Stimulated activated CD8-positive, alpha-beta memory T cell treated with anti-CD3 and anti-CD28 coated beads, Interleukin-15, amount 100 ng/mL, for 4 hours (primary cell): ENCODE measurements around the gene SH3BP5.

Experiments
- DNase-seq, 2 donors: peaks; one replicate each; pipeline ENCODE4 v3.0.0-alpha.2; 2020; ENCODE audit warnings: low read depth in 2 of 2

The SH3BP5 gene

DNA sequence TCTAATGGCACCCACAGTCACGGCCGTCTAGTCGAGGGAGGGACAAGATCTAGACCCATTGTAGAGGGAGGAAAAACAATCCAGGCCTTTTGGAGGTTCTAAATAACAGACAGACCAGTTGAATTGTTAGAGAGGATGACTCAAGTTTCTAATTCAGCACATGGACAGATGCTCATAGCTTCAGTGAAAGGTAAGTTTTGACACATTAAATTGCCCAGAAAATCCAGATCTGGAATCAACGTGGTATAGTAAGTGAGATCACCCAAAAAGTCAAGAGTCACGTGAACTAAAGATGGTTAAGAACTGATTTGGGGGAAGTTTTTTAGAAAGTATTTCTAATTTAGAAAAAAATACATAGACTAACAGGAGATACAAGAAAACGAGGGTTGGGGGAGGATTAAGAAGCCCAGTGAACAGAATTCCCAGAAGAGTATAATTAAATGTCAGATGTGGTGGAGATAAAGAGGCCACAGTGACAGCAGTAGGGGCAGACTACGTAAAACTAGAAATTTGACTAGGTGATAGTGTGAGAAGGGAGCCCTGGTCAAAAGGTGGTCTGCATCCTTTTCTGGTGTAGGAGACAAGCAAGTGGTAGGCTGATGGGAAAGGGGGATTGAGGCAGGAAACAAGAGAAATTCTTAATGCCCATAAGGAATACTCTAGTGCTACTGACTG lies 79.2 kb downstream of the SH3BP5 start:
- no peak for DNase-seq

DNA sequence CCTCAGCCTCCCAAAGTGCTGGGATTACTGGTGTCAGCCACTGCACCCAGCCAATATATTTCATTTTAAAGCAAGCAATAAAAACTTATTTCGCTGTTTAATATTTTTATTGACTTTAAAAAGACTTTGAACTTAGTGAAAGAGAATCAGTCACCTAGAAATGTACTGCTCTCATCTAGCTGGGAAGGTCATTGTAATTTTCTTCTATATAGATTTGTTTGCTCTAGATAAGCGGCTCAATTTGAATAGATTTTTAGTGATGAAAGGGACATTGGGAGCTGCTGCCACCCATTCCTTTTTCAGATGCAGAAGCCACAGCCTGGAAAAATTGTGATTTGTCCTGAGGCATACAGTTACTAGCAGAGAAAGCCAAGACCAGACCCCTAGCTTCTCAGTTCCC lies 86.2 kb downstream of the SH3BP5 start:
- DNase-seq, result no peak

DNA sequence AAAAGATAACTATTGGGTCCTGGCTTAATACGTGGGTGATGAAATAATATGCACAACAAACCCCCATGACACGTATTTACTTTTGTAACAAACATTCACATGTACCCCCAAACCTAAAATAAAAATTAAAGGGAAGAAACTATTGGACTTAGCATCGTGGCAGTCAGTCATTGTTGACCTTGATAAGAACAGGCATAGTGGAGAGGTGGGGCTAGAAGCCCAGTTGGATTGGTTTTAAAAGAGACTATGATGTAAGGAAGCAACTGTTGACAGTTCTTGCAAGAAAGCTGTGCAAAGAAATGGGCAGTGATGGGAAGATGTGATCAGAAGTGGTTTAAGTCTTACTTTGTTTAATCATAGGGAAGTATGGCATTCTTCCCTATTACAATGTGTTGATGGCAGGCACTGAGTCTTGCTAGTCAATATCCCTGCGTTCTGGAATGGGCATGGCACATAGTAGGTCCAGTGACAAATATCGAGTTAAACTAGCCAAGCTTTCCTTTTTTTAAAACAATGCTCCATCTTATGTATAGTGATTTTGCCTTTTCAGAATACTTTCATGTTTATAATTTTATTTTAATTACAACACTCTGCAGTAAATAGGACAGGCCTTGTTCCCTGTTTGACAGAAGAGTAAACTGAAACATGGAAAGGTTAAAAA lies 88.4 kb downstream of the SH3BP5 start:
- DNase-seq, result no peak

DNA sequence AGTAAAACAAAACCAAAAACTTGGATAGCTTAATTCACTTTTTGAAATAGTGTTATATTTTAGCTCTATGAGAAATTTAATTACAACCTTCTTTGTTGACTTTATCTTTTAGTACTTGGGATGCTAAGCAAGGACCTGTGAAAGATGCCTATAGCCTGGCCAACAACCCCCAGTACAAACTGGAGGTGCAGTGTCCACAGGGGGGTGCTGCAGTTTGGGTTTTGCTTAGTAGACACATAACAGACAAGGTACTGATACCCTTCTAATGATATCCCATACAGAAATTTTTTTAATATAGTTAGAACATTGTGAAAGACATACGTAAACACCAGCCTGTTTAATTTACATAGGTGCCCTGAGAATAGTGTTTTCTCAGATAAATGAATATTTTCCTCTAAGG lies 91.0 kb downstream of the SH3BP5 start:
- DNase-seq, result peak in 1 of 2 donors; percentile 30

DNA sequence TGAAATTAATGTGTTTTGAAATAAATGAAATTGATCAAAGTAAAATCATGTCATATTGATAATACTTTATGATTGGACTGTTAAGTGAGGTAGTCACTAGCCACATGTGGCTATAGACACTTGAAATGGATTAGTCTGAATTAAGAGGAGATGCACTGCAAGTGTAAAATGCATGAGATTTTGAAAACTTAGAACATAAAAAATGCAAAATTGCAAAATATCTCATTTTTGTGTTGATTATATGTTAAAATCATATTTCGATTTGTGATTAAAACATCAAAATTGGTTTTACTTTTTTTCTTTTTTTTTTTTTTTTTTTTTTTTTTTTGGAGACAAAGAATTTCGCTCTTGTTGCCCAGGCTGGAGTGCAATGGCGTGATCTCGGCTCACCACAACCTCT lies 103.1 kb downstream of the SH3BP5 start:
- no peak for DNase-seq

DNA sequence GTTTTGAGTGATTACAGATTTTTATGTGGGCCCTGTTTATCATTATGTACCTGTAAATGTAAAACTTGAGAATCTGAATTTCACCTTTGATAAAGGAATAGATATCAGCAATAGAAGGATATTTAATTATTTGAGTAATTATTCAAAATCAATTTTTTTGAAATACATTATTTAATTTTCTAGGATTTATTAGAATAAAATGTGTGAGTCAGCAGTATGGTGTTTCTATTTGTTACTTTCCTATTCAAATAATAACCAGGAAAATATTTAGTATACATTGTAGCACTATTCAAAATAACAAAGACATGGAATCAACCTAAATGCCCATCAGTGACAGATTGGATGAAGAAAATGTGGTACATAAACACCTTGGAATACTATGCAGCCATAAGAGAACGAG lies 104.2 kb downstream of the SH3BP5 start:
- DNase-seq, result no peak

DNA sequence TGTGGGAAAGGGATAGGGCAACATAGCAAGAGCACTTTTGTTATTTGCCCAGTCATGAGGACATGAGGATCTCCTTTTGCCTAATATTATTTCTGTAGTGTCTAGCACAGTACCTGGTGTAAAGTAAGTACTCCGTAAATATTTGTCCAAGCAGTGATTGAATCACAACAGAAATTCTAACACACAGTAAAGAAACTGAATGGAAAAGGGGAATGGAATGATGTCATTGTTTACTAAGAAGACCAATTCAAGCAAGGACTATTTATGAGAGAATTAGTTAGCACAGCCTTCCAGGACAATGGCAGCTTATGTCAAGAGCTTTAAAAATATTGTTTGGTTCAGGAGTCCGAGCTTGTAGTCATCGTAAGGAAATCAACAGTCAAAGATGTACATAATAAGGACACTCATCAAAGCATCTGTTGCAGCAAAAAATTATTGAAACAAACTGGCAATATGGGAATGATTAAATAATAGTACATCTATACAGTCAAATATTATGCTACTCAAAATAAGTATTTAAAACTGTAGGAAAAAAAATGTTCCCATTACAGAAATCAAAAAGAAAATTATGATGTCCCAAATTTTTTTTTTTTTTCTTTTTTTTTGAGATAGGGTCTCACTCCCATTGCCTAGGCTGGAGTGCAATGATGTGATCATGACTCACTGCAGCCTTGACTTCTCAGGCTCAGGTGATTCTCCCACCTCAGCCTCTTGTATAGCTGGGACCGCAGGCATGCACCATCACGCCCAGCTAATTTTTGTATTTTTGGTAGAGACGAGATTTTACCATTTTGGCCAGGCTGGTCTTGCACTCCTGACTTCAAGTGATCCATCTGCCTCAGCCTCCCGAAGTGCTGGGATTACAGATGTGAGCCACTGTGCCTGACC lies 108.5 kb downstream of the SH3BP5 start:
- DNase-seq, result no peak

DNA sequence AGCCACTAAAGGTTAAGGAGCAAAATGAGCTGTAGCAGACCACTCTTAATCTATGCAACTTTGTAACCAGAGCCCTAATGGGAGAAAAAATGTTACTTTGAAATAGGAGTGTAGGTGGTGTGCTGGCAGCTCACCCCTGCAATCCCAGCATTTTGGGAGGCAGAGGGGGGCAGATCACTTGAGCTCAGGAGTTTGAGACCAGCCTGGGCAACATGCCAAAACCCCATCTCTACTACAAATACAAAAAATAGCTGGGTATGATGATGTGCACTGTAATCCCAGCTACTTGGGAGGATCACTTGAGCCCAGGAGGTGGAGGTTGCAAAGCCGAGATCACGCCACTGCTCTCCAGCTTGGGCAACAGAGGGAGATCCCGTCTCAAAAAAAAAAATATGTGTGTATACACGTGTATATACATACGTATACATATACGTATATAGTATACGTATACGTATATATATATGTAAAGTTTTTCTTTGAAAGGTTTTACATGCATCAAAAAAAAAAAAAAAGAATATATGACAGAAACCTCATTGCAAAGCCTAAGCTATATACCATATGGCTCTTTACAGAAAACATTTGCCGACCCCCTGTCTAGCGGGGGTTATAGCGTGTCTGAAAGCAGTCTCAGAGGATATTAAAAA lies 110.7 kb downstream of the SH3BP5 start:
- no peak for DNase-seq

DNA sequence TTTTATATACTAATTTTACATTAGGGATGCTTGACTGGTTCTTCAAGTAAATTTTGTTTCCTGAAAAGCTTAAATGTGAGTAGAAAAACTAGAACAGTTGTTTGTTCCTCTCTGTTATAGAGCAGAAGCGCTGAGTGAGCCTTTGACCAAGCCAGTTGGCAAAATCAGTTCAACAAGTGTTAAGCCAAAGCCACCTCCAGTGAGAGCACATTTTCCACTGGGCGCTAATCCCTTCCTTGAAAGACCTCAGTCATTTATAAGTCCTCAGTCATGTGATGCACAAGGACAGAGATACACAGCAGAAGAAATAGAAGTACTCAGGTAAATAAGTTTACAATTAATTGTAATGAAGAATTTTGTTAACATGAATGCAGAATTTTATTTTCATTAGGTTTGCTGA lies 111.7 kb downstream of the SH3BP5 start:
- DNase-seq, result no peak

DNA sequence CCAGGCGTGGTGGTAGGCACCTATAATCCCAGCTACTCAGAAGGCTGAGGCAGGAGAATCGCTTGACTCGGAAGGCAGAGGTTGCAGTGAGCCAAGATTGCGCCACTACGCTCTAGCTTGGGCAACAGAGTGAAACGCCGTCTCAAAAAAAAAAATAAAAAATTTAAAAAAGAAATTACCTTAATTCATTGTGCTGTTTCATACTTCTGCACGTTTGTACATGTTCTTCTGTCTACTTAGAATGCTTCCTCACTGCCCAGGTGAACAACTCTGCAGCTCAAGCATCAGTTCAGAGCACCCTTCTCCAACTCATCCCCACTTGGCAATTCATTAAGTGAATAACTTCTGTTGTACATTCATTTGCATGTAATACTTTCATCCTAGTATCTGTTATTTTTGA lies 112.3 kb downstream of the SH3BP5 start:
- no peak for DNase-seq

DNA sequence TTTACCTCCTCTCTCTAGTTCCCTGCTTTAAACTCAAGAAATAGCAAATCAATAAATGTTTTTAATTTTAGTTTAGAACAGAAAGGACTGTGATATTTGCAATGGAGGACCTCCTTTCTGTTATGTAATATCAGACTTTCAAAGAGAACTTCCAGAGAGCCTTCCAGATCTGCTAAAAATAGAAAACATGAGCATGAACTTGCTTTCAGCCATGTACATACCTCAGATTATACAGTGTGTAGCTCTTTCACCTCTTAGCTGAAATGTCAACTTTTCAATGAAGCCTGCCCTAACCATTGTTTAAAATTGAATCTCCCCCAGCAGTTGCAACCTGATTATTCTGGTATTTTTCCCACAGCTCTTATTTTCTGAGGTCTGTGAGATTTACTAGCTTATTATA lies 113.7 kb downstream of the SH3BP5 start:
- DNase-seq, result no peak

DNA sequence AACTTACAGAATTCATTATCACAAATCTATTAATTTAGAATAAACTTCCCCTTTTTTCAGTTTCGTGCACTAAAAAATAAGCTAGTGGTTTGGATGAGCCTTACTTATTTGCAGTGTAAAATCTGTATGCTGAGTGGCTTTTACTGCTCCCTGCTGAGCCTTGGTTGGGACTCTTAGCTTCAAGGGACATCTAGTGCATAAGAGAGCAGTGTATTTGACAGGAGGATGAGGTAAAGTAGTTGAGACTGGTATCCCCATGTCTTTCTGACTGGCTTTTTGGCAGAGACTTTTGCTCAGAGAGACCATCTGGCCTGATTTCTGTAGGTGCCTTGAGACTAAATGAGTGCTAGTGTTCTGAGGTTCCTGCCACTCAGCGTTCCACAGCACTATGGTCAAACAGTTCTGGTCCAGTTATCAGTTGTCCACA lies 114.5 kb downstream of the SH3BP5 start:
- DNase-seq, result no peak

DNA sequence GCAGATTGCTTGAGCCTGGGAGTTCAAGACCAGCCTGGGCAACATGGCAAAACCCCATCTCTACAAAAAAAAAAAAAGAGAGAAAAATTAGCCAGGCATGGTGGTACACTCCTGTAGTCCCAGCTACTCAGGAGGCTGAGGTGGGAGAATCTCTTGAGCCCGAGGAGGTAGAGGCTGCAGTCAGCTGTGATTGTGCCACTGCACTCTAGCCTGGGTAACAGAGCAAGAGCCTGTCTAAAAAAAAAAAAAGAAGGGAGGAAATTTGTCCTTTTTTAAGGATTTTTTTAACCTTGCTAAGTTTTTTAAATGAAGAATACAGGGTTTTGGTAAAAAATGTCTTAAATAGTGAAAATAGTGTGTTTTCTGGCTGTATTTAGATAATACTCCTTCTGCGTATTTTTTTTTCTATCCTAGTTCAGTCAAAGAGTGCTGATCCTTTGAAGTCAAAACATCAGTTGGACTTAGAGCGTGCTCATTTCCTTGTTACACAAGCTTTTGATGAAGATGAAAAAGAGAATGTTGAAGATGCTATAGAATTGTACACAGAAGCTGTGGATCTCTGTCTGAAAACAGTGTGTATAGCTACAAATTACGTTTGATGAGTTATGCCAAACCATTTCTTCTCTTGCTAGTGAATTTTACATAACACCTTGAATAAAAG lies 115.2 kb downstream of the SH3BP5 start:
- DNase-seq, result no peak

DNA sequence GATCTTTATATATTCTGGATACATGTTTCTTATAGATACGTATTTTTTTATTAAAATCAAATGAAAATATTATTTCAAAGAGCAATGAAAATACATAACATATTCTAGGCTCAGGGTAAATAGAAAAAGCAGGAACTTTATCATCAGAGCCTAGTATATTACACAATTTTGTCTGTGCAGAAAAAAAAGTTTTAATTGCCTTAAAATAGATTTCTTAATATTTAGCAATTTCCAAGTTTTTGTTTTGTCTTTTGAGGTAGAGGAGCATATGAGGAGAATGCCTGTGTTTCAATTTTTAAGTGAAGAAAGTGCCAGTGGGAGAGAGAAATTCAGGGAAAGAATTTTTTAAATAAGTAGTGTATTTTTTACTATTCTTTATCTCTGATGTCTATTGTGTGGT lies 115.9 kb downstream of the SH3BP5 start:
- DNase-seq, result no peak

DNA sequence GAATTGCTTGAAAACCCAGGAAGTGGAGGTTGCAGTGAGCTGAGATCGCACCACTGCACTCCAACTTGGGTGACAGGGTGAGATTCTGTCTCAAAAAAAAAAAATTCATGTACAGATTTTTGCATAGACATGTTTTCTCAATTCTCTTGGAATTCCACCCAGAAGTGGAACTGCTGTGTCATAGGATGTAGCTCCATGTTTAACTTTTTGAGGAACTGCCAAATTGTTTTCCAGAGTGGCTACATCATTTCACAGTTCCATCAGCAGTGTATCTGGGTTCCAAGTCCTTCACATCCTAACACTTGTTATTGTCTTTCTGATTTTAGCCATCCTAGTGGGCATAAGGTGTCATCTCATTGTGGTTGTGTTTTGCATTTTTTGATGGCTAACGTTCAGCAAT lies 116.4 kb downstream of the SH3BP5 start:
- no peak for DNase-seq

DNA sequence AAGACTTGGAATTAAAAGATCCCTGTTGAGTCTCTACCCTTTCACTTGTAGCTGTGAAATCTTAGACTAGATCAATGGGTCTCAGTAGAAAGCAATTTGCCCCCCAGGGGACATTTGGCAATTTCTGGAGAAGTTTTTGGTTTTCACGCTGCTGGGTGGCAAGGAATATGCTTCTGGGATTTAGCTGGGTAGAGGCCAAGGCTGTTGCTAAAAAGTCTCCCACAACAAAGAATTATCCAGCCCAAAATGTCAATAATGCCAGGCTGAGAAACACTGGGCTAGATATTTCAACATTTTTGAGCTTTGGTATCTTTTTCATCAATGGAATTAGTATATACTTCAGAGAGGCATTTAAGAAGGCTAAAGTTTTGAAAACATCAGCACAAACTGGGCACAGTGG lies 117.6 kb downstream of the SH3BP5 start:
- DNase-seq, result no peak

DNA sequence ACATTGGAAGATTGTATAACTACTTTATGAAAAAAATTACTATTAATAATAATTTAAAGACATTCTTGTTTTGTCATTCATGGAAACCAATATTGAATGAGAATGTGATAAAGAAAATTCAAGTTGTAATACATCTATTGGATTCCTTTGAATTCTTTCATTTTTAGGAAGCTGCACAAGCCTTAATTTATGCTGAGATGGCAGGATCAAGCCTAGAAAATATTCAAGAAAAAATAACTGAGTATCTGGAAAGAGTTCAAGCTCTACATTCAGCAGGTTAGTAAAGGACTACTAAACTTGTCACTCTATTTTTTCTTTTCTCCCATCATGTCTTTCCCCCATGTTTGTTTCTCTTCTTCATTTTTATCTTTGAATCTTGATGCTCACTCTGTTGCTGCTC lies 120.4 kb downstream of the SH3BP5 start:
- DNase-seq, result no peak

DNA sequence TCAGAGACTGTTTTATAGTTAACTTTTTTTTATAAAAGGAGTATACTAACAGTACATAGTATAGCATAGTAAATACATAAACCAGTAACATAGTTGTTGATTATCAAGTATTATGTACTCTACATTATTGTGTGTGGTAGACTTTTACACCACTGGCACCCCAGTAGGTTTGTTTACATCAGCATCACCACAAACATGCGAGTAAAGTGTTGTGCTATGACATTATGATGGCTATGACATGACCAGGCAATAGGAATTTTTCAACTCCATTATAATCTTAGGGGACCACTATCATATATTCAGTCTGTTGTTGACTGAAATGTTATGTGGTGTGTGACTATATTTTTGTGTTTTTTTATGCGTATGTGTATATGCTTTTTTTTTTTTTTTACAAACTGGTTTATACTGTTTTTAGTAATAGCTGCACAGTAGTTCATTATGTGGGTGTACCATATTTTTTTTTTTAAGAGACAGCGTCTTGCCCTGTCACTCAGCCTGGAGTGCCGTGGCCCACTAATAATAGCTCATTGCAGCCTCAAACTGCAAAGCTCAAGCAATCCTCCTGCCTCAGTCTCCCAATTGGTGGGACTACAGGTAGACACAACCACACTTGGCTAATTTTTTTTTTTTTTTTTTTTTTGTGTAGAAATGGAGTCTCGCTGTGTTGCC lies 124.4 kb downstream of the SH3BP5 start:
- no peak for DNase-seq

DNA sequence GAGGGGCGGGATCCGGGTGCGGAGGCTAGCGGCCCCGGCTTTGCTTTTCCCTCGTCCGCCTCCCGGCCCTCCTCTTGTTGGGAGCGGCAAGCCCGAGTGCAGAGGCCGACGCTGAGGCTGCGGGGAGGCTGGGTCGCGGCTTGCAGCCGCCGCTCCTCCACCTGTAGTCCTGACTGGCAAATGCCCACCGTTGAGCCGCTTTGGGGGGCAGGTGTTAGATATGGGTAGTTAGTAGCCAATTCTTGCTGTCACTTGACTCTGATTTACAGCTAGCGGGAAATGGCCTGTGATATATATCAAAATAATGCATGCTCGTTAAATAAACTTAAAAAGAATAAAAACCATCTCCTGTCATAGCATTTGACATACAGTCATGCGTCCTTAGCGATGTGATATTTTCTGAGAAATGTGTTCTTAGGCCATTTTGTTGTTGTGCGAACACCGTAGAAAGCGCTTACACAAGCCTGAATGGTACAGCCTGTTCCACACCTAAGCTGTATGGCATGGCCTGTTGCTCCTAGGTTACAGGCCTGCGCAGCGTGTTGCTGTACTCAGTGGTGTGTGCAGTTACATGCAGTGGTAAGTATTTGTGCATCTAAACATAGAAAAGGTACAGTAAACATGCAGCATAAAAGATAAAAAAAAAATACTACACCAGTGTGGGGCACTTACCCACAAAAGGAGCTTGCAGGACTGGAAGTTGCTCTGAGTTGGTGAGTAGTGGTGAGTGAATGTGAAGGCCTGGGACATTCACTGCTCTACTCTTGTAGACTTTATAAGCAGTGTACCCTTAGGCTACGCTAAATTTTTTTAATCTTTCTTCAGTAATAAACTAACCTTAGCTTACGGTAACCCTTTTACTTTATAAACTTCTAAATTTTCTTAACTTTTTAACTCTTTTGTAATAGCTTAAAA lies 125.5 kb downstream of the SH3BP5 start:
- DNase-seq, result no peak
